ENCODE data around the gene IKZF3. TPM values are rescaled to one million over a fixed set of nuclear protein-coding genes. Genes with fewer than 3 reads are reported as not detected.
A peak's percentile ranks its signal among the peaks of the same experiment; 100 is the strongest.
"Not testable (repeated sequence)": the region's sequence is repeated elsewhere in the genome, so short reads cannot be mapped to it uniquely, and the experiment has no call there.

IKZF3 gene
- total RNA-seq, 1 donor from 2014 or later, result 15.9 TPM

DNA sequence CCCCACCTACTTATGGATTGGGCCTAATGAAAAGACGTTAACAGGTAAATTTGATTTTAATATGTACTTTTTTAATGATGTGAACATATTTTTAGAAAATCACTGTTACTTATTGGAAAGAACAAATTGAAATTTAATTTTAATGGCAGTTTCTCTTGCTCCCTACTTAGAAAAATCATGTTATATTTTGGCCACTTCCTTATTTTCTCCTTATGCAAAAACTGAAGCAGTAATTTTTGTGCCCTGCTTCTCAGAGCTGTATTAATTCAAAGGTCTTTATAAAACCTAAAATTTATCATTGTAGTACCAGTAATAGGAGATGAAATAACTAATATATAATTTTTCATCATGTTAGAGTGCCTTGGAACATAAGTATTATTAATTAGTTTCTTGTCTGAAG, 6.7 kb upstream of the IKZF3 start:
- intact Hi-C loops (cut with micrococcal nuclease), result no loop called here
- no peak overlapping the region for H3K4me3 Mint-ChIP-seq
- DNase-seq, result no peak
- H3K27me3 Mint-ChIP-seq, result peaks cover 15% of the 10 kb centered on the region
- H3K9me3 Mint-ChIP-seq, result no peaks in the 10 kb centered on the region
- H3K36me3 Mint-ChIP-seq (ENCODE audit: low read depth), result no peaks in the 10 kb centered on the region
- no peak overlapping the region for H3K27ac Mint-ChIP-seq
- peaks cover 20% of the 10 kb centered on the region for H3K4me1 Mint-ChIP-seq

DNA sequence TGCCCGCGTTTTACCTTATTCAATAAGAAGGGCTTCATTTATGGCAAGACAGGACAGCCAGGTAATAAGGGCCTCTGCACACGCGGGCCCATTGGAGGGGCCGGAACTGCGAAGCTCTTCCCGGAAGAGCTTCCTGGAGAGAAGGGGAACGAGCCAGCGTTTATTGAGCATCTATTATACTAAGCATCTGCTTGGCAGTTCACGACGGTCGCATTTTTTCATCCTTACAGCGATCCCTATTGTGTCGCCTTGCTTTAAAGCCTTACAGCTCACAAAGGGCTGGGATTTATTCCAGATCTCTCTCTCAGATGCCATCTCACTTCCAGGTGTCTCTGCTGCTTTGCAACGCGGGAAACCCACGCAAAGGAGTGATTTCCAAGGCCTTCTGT, 4.4 kb upstream of the IKZF3 start:
- Mint-ChIP-seq H3K4me3 (no peak overlapping the region), H3K27me3 (peaks cover 10% of the 10 kb centered on the region), H3K9me3 (no peaks in the 10 kb centered on the region), H3K27ac (peak overlapping the region; percentile 47), H3K36me3 (ENCODE audit: low read depth) (no peaks in the 10 kb centered on the region), H3K4me1 (peaks cover 36% of the 10 kb centered on the region)
- intact Hi-C loops (cut with micrococcal nuclease), result loop anchor here (5.0 kb wide), 1 partner anchor 181 kb away; the partner anchor contains the start of gene PGAP3
- peak; percentile 49 for DNase-seq

DNA sequence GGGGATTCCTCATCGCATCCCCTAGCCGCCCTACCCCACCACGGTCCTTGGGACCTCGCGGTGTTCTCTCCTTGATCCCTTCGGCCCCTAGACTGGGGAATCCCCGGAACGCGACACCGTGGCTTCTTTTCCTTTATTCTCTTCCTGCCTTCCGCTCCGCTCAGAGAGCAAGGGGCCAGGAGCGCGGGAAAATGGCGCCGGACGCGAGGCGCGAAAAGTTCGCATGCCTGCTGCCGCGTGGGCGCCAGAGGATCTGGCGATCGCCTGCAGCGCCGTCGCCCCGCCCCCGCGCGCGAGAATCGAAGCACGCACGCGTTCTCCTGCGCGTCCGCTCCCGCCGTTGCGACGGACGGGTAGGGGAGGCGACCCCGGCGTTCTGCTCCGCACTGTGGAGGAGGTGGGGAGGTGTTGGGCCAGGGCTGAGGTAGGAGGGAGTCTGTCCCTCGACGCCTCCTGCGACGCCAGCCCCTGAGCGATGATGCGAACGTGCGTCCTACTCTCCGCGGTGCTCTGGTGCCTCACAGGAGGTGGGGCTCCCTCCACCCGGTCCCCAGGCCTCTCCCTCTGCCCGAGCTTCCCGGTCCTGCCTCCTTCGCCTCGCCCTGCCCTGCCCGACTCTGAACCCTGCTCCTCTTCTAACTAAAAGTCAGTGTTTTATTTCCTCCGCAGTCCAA, 3.9 kb upstream of the IKZF3 start, which contains the start of gene ZPBP2:
Gene ZPBP2, plus strand, starts transcription at position 323 of the 674 bp plus-strand sequence. Its CDS starts 153 bp downstream, at position 476.
- DNase-seq, result peak; percentile 76
- H3K27ac Mint-ChIP-seq, result peak within 1 kb of the TSS; percentile 94
- H3K27me3 Mint-ChIP-seq, result peaks cover 8% of the 10 kb centered on the region
- peak within 1 kb of the TSS; percentile 65 for H3K4me3 Mint-ChIP-seq
- H3K4me1 Mint-ChIP-seq, result peaks cover 41% of the 10 kb centered on the region
- H3K36me3 Mint-ChIP-seq (ENCODE audit: low read depth), result no peaks in the 10 kb centered on the region
- intact Hi-C loops (cut with micrococcal nuclease), result loop anchor here (1.0 to 5.0 kb wide), 5 partner anchors 58 to 181 kb away; partner anchors contain the start of gene PGAP3
- H3K9me3 Mint-ChIP-seq, result no peaks in the 10 kb centered on the region

DNA sequence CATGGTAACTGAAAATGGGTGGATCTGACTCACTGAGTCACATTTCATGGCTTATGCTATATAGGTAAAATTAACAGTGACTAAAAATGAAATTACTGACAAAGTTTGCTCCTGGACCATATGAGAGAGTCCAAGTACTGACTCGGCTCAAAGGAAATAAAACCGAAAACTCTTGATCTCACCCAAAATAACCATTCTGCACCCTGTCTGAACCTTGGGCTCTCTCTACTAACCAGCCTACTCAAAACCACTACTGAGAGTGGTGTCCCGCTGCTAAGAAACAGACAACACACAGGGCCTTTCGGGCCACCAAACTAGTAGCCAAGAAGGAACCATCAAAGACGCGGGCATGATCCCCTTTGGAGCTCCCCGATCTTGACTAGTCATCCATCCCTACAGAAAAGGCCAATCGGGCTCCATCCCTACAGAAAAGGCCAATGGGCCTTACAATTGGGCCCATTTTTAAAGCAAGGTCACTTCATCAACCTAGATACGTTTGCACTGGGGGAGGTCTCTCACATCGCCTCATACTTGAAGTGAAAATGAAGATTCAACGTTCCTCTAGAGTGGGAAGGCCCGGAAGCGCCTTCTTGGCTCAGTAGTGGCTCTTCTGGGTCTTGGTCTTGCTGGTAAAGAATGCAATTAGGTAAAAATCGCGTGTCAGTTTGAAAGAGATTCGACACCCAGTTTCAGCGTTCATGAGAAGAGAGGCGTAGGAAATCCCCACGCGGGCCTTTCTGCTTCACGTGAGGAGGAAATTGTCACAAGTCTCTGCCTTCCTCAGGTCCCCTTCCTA, 3.2 kb upstream of the IKZF3 start:
- DNase-seq, result peak; percentile 79
- intact Hi-C loops (cut with micrococcal nuclease), result loop anchor here (1.0 to 5.0 kb wide), 5 partner anchors 59 to 180 kb away; partner anchors contain the start of gene PGAP3
- Mint-ChIP-seq H3K4me3 (peak overlapping the region; percentile 65), H3K9me3 (no peaks in the 10 kb centered on the region), H3K27ac (peak overlapping the region; percentile 94), H3K4me1 (peaks cover 41% of the 10 kb centered on the region), H3K27me3 (peaks cover 5% of the 10 kb centered on the region), H3K36me3 (ENCODE audit: low read depth) (no peaks in the 10 kb centered on the region)

DNA sequence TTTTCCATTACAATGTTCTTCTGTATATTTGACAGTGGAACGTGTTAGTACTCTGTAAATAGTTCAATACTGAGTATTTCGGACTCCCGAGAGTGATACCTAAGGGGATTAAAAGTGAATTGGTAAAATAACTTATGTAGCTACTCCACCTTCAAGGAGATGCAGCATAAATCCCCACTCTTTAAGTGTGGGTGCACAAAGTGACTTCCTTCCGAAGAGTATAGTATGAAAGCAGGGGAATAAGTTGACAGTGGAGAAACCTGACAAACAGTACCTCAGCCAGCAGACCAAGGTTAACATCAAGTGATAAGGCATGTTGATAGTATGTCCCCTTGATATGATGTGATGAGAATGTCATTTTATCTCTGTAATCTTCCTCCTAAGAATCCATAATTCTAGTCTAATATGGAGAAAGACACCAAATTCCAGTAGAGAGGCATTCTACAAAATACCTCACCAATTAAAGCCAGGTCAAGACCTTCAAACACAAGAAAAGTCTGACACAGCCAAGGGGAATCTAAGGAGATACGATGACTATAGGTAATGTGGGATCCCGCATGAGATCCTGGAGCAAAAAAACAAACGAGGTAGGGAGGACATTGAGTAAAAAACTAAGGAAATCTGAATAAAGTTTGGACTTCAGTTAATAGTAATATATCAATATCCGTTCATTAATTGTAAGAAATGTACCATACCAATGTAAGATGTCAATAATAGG, 2.1 kb upstream of the IKZF3 start:
- H3K36me3 Mint-ChIP-seq (ENCODE audit: low read depth), result no peaks in the 10 kb centered on the region
- H3K4me1 Mint-ChIP-seq, result peaks cover 44% of the 10 kb centered on the region
- H3K27ac Mint-ChIP-seq, result no peak overlapping the region
- intact Hi-C loops (cut with micrococcal nuclease), result loop anchor here (5.0 kb wide), 1 partner anchor 179 kb away; the partner anchor contains the start of gene PGAP3
- DNase-seq, result peak; percentile 52
- no peaks in the 10 kb centered on the region for H3K9me3 Mint-ChIP-seq
- H3K4me3 Mint-ChIP-seq, result no peak overlapping the region
- peaks cover 4% of the 10 kb centered on the region for H3K27me3 Mint-ChIP-seq

DNA sequence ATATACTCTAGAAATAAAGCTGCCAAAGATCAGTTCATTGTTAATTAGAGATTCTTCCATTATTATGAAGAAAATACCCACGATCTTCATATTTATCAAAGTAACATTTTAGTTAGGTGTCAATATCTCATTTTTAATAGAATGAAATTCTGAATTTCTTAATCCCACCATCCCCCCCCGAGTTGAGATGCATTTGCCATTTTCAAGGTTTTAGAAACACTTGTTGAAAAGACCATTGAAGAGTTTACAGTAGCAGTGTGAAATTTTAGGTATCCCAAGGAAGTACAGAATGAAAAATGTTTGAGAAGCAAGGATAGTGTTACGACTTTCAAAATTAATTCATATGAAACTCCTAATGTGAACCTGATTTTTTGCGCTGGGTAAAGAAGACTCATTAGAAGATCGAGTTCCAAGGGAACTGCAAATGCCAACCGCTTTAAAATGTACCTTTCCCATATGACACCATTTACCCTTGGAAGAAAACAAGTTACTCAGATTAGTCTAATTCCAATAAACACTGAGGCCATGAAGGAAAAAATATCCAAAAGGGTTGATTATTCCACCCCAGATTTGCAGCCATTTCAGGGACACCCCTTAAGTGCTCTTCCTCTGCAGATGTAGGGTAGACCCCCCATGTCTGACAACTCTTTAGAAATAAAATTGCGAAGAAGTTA, 731 bp downstream of the IKZF3 start:
- no peaks in the 10 kb centered on the region for H3K9me3 Mint-ChIP-seq
- DNase-seq, result no peak
- H3K27me3 Mint-ChIP-seq, result no peaks in the 10 kb centered on the region
- H3K27ac Mint-ChIP-seq, result peak overlapping the region; percentile 87
- H3K36me3 Mint-ChIP-seq (ENCODE audit: low read depth), result peaks cover 3% of the 10 kb centered on the region
- intact Hi-C loops (cut with micrococcal nuclease), result loop anchor here (5.0 kb wide), 2 partner anchors 51 to 241 kb away; no protein-coding TSS in a partner anchor
- H3K4me3 Mint-ChIP-seq, result peak overlapping the region; percentile 90
- H3K4me1 Mint-ChIP-seq, result peaks cover 51% of the 10 kb centered on the region

DNA sequence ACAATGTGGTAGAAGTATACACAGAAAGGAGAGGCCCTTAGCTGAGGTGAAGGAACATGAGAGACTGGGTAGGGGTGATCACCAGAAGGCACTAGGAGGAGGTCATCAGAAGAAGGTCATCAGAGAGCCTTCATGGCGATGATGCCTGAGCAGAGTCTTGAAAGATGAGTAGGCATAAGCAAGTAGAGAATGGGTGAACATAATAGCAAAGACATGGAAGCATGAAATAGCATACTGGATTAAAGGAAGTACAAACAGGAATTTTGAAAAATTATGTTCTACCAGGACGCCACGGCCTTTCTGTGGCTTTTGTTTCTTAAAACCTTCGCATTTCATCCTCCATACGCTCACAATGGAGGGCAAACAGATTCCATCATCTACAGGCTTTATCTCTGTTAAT, 2.9 kb downstream of the IKZF3 start:
- Mint-ChIP-seq H3K9me3 (no peaks in the 10 kb centered on the region), H3K4me1 (peaks cover 36% of the 10 kb centered on the region), H3K36me3 (ENCODE audit: low read depth) (peaks cover 6% of the 10 kb centered on the region), H3K27ac (no peak overlapping the region), H3K4me3 (peak overlapping the region; percentile 47), H3K27me3 (no peaks in the 10 kb centered on the region)
- intact Hi-C loops (cut with micrococcal nuclease), result loop anchor here (5.0 kb wide), 2 partner anchors 49 to 239 kb away; no protein-coding TSS in a partner anchor
- DNase-seq, result peak; percentile 56

DNA sequence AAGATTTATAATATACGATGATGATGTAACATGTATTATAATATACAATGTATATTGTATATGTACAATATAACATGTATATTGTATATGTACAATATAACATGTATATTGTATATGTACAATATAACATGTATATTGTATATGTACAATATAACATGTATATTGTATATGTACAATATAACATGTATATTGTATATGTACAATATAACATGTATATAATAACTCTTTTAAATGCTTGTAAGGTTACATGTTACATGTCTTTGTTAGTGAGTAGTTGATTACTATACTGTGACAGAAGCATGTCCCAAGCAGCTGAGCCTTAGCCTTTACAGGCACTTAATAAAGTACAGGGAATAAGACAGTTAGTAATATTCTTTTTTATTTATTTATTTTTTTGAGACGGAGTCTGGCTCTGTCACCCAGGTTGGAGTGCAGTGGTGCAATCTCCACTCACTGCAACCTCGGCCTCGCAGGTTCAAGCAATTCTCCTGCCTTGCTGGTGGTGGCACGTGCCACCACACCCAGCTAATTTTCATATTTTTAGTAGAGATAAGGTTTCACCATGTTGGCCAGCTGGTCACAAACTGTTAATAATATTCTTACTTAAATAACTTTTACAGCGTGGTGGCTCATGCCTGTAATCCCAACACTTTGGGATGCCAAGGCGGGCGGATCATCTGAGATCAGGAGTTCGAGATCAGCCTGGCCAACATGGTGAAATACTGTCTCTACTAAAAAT, 8.0 kb downstream of the IKZF3 start:
- H3K4me1 Mint-ChIP-seq, result peaks cover 17% of the 10 kb centered on the region
- H3K27ac Mint-ChIP-seq; H3K9me3 Mint-ChIP-seq; H3K27me3 Mint-ChIP-seq; H3K4me3 Mint-ChIP-seq; DNase-seq; H3K36me3 Mint-ChIP-seq (ENCODE audit: low read depth); intact Hi-C loops (cut with micrococcal nuclease): not testable (repeated sequence)

DNA sequence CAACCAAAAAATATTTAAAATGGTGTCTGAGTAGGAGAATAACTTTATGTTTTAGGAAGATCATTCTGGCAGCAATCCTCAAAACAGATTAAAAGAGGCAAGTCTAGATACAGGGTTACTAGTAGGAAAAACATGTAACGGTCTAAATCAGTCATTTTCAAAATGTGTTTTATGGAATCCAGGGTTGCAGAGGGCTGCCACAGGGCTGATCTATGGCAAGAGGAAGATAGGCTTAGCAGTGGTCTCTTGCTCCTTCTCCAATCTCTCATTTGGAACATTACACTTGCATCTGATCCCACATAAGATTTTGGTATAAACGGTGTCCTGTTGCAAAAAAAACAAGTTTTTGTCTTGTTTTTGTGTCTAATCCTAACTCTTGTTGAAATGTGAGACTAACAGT, 9.2 kb downstream of the IKZF3 start:
- DNase-seq, result no peak
- H3K9me3 Mint-ChIP-seq, result no peaks in the 10 kb centered on the region
- H3K36me3 Mint-ChIP-seq (ENCODE audit: low read depth), result peaks cover 8% of the 10 kb centered on the region
- no peak overlapping the region for H3K27ac Mint-ChIP-seq
- intact Hi-C loops (cut with micrococcal nuclease), result no loop called here
- H3K4me3 Mint-ChIP-seq, result no peak overlapping the region
- H3K4me1 Mint-ChIP-seq, result peaks cover 13% of the 10 kb centered on the region
- no peaks in the 10 kb centered on the region for H3K27me3 Mint-ChIP-seq

DNA sequence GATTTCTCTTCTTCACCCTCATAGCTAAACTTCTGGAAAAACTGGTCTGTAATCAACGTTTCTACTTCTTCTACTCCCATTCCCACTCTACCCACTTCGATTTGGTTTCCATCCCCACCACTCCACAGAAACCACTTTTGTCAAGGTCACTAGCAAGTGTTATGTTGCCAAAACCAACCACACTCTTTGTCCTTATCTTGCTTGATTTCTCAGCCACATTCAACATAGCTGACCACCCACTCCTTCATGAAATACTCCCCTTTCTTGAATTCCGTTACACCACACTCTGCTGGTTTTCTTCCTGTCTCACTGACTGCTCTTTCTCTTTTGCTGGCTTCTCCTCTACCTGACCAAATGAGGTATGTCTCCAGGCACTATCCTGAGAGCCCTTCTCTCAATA, 11.9 kb downstream of the IKZF3 start:
- H3K9me3 Mint-ChIP-seq, result no peaks in the 10 kb centered on the region
- peaks cover 26% of the 10 kb centered on the region for H3K4me1 Mint-ChIP-seq
- peaks cover 10% of the 10 kb centered on the region for H3K36me3 Mint-ChIP-seq (ENCODE audit: low read depth)
- H3K27ac Mint-ChIP-seq, result peak overlapping the region; percentile 63
- intact Hi-C loops (cut with micrococcal nuclease), result no loop called here
- no peak for DNase-seq
- H3K27me3 Mint-ChIP-seq, result no peaks in the 10 kb centered on the region
- peak overlapping the region; percentile 8 for H3K4me3 Mint-ChIP-seq

DNA sequence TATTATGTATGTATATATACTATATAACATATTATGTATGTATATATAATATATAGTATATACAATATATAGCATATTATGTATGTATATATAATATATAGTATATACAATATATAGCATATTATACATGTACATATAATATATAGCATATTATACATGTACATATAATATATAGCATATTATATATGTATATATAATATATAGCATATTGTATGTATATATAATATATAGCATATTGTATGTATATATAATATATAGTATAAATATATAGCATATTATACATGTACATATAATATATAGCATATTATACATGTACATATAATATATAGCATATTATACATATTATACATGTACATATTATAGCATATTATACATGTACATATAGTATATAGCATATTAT, 13.9 kb downstream of the IKZF3 start:
- H3K27me3 Mint-ChIP-seq; H3K9me3 Mint-ChIP-seq; H3K4me3 Mint-ChIP-seq; H3K27ac Mint-ChIP-seq; intact Hi-C loops (cut with micrococcal nuclease); DNase-seq: not testable (repeated sequence)
- H3K36me3 Mint-ChIP-seq (ENCODE audit: low read depth), result peaks cover 11% of the 10 kb centered on the region
- peaks cover 31% of the 10 kb centered on the region for H3K4me1 Mint-ChIP-seq

DNA sequence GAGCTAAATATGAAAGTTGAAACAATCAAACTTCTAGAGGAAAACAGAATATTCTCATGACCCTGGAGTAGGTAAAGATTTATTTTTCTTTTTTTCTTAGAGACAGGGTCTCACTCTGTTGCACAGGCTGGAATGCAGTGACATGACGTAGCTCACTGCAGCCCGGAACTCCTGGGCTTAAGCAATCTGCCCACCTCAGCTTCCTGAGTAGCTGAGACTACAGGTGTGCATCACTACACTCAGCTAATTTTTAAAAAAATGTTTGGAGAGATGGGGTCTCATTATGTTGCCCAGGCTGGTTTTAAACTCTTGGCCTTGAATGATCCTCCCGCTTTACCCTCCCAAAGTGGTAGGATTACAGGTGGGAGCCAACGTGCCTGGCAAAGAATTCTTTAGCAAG, 15.5 kb downstream of the IKZF3 start:
- H3K27ac Mint-ChIP-seq, result no peak overlapping the region
- H3K36me3 Mint-ChIP-seq (ENCODE audit: low read depth), result peaks cover 8% of the 10 kb centered on the region
- H3K9me3 Mint-ChIP-seq, result no peaks in the 10 kb centered on the region
- intact Hi-C loops (cut with micrococcal nuclease), result no loop called here
- H3K4me1 Mint-ChIP-seq, result peaks cover 38% of the 10 kb centered on the region
- H3K27me3 Mint-ChIP-seq, result no peaks in the 10 kb centered on the region
- no peak overlapping the region for H3K4me3 Mint-ChIP-seq
- no peak for DNase-seq

DNA sequence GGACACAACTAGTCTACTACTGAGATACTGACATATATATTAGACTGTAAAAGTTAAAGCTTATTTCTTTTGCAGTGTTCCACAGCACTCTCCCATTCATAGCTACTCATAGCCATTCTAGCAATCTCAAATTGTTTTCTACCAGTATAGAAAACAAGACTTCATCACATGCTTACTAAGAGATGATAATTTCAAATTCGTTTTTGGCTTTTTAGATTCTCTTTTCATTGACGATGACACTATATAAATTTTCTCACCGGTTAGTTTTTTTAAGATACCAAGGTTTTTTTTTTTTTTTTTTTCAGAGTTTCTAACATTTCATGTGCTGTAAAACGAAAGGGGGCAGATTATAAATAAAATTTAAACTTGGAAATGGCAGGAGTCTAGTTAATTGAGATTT, 17.9 kb downstream of the IKZF3 start:
- Mint-ChIP-seq H3K9me3 (no peaks in the 10 kb centered on the region), H3K4me1 (peaks cover 42% of the 10 kb centered on the region), H3K36me3 (ENCODE audit: low read depth) (peaks cover 19% of the 10 kb centered on the region), H3K4me3 (no peak overlapping the region), H3K27me3 (no peaks in the 10 kb centered on the region), H3K27ac (no peak overlapping the region)
- no peak for DNase-seq
- intact Hi-C loops (cut with micrococcal nuclease), result no loop called here
